Stomach (tissue), 9 donors: ENCODE measurements around the gene C17orf78. TPM values are rescaled to one million over a fixed set of nuclear protein-coding genes. Genes with fewer than 3 reads are reported as not detected.

Source experiments
- DNase-seq, 2 donors: peaks; one replicate each; pipeline versions ENCODE4 v3.0.0 to v3.0.0-alpha.2; 2013 to 2019
- H3K27ac ChIP-seq, 5 donors: fragments of 200-600 bp in 4 of 5; sonication (generic) in 4 of 5; one replicate each; pipeline ENCODE4 v1.5.1; 2013 to 2019; ENCODE audit warnings: mild to moderate bottlenecking in 1 of 5, moderate library complexity in 1 of 5
- H3K27me3 ChIP-seq, 3 donors: fragments of 200-600 bp; sonication (generic); one replicate each; pipeline ENCODE4 v1.5.1; 2017 to 2019; ENCODE audit warnings: mixed run types in 1 of 3
- H3K36me3 ChIP-seq, 4 donors: fragments of 200-600 bp; sonication (generic); 1 replicate in 3 of 4; 2 replicates in 1 of 4; pipeline ENCODE4 v1.5.1; 2016 to 2019
- H3K4me1 ChIP-seq, 4 donors: fragments of 200-600 bp; sonication (generic); one replicate each; pipeline ENCODE4 v1.5.1; 2016 to 2019
- H3K4me3 ChIP-seq, 4 donors: fragments of 200-600 bp; sonication (generic) in 3 of 4; one replicate each; pipeline ENCODE4 v1.5.1; 2016 to 2019; ENCODE audit warnings: mild to moderate bottlenecking in 1 of 4
- H3K9me3 ChIP-seq, 4 donors: fragments of 200-600 bp; sonication (generic); one replicate each; pipeline ENCODE4 v1.5.1; 2016 to 2019
- CTCF ChIP-seq, 7 experiments: fragments of 450-650 bp in 4 of 7; fragments of 200-600 bp in 3 of 7; sonication (generic) in 3 of 7; IDR thresholded peaks; one replicate each; pipeline ENCODE4 v1.5.1; 2016 to 2019; ENCODE audit warnings: antibody characterized with exemption in 7 of 7, control low read depth in 2 of 7, mild to moderate bottlenecking in 1 of 7
- EP300 ChIP-seq: sonication (generic); formaldehyde crosslinking; IDR thresholded peaks from one replicate; pipeline ENCODE4 v1.6.1; 2017; ENCODE audit warnings: antibody characterized with exemption
- POLR2A ChIP-seq, 4 donors: fragments of 450-650 bp; IDR thresholded peaks; one replicate each; pipeline ENCODE4 v1.6.1; 2016; ENCODE audit warnings: antibody characterized with exemption in 4 of 4, control low read depth in 2 of 4, mild to moderate bottlenecking in 1 of 4, moderate library complexity in 1 of 4
- POLR2AphosphoS5 ChIP-seq, 3 donors: sonication (generic); formaldehyde crosslinking; IDR thresholded peaks; one replicate each; pipeline ENCODE4 v1.6.1; 2016; ENCODE audit warnings: antibody characterized with exemption in 3 of 3
- WGBS, 5 donors: extraction: QIAGEN DNeasy Blood & Tissue Kit in 3 of 5; methylation state at CpG; one replicate each; pipeline versions ENCODE4 v1.1.5 to v1.1.7; 2013 to 2018; 5-methylcytosine and 5-hydroxymethylcytosine counted together
- intact Hi-C: fragments of 100-400 bp; cut with DNase I; formaldehyde crosslinking; loops from one replicate; pipeline ENCODE4 v1.15.1; 2023; ENCODE audit warnings: low total_unique reads
- polyA plus RNA-seq, 3 donors: library from polyadenylated mRNA; stranded (reverse); fragments of 200-250 nt; gene quantifications; one replicate each; pipeline ENCODE4 v1.2.3, GENCODE V29; 2013
- total RNA-seq, 5 donors: library from RNA; depleted of rRNA; stranded (reverse); fragments of >200 nt; gene quantifications; one replicate each; pipeline versions ENCODE4 v1.1.0 to v1.2.3, GENCODE V29; 2014 to 2016
- donor health status: healthy with polysubstance abuse.
- donor health status: Bipolar disorder and iron deficiency.
- donor health status: healthy.

C17orf78 gene
- total and polyA plus RNA-seq, 8 donors = not detected

GRCh38 chr17:37358098-37358829 is 17.5 kb upstream of the C17orf78 start:
- intact Hi-C loops = no loop called here
- no peaks in the 10 kb centered on the region for H3K27me3 ChIP-seq
- H3K4me1 ChIP-seq = peaks cover 24 to 43% (median 30%) of the 10 kb centered on the region in 4 donors
- H3K9me3 ChIP-seq = no peaks in the 10 kb centered on the region
- 1 to 2% (median 2%) methylated on average over 21 of the region's 21 CpGs for WGBS, 5 donors
- H3K36me3 ChIP-seq = peaks cover 0 to 6% (median 0%) of the 10 kb centered on the region in 4 donors
- peak; percentile 43 to 85 for DNase-seq
- H3K27ac ChIP-seq = peak overlapping the region; percentile 83 to 92 (median 87)
- peak overlapping the region; percentile 63 to 94 (median 86) for H3K4me3 ChIP-seq
- TF ChIP-seq POLR2A (IDR thresholded peaks at IDR 0.05) (no peak), EP300 (no peak), CTCF (IDR thresholded peaks at IDR 0.05) (no peak), POLR2AphosphoS5 (IDR thresholded peaks at IDR 0.05) (no peak)

GRCh38 chr17:37358830-37359681 is 16.7 kb upstream of the C17orf78 start:
- WGBS, 5 donors = 0 to 2% (median 0%) methylated on average over 10 to 85 of the region's 88 CpGs
- Histone ChIP-seq H3K9me3 (no peaks in the 10 kb centered on the region), H3K36me3 (no peaks in the 10 kb centered on the region), H3K4me1 (peaks cover 24 to 43% (median 30%) of the 10 kb centered on the region in 4 donors), H3K4me3 (peak overlapping the region; percentile 63 to 94 (median 86)), H3K27ac (peak overlapping the region; percentile 83 to 92 (median 87)), H3K27me3 (no peaks in the 10 kb centered on the region)
- TF ChIP-seq CTCF (IDR thresholded peaks at IDR 0.05) (peak in 3 of 7 experiments; percentile 33 to 62 (median 36)), POLR2A (IDR thresholded peaks at IDR 0.05) (no peak), POLR2AphosphoS5 (IDR thresholded peaks at IDR 0.05) (peak; percentile 40 to 63 (median 50)), EP300 (no peak)
- DNase-seq = peak; percentile 95 to 98
- intact Hi-C loops = no loop called here

GRCh38 chr17:37359682-37360188 is 16.1 kb upstream of the C17orf78 start:
- H3K27ac ChIP-seq = peak overlapping the region; percentile 83 to 92 (median 87)
- H3K27me3 ChIP-seq = no peaks in the 10 kb centered on the region
- H3K4me1 ChIP-seq = peaks cover 24 to 43% (median 30%) of the 10 kb centered on the region in 4 donors
- TF ChIP-seq CTCF (IDR thresholded peaks at IDR 0.05) (no peak), POLR2A (IDR thresholded peaks at IDR 0.05) (no peak), EP300 (no peak), POLR2AphosphoS5 (IDR thresholded peaks at IDR 0.05) (no peak)
- 5 to 21% (median 13%) methylated on average over 16 to 18 of the region's 18 CpGs for WGBS, 5 donors
- peak overlapping the region; percentile 63 to 94 (median 86) for H3K4me3 ChIP-seq
- intact Hi-C loops = no loop called here
- DNase-seq = no peak
- H3K9me3 ChIP-seq = no peaks in the 10 kb centered on the region
- H3K36me3 ChIP-seq = no peaks in the 10 kb centered on the region

GRCh38 chr17:37360632-37361031 is 15.2 kb upstream of the C17orf78 start:
- TF ChIP-seq CTCF (IDR thresholded peaks at IDR 0.05) (no peak), POLR2A (IDR thresholded peaks at IDR 0.05) (no peak), POLR2AphosphoS5 (IDR thresholded peaks at IDR 0.05) (no peak), EP300 (no peak)
- H3K27ac ChIP-seq = peak overlapping the region in 4 of 5 donors; percentile 7 to 88 (median 86)

More at GRCh38 chr17:37360632-37361031, 15.2 kb upstream of the C17orf78 start:
- Histone ChIP-seq H3K36me3 (no peaks in the 10 kb centered on the region), H3K27me3 (no peaks in the 10 kb centered on the region), H3K4me3 (no peak overlapping the region), H3K4me1 (peaks cover 24 to 43% (median 30%) of the 10 kb centered on the region in 4 donors), H3K9me3 (no peaks in the 10 kb centered on the region)
- 55 to 71% (median 61%) methylated on average over 3 of the region's 3 CpGs for WGBS, 5 donors
- intact Hi-C loops = no loop called here
- peak in 1 of 2 donors; percentile 43 for DNase-seq
